Measurements from ENCODE around the gene RPL36.
"Not testable (repeated sequence)": the region's sequence is repeated elsewhere in the genome, so short reads cannot be mapped to it uniquely, and the experiment has no call there.

RPL36 gene

DNA sequence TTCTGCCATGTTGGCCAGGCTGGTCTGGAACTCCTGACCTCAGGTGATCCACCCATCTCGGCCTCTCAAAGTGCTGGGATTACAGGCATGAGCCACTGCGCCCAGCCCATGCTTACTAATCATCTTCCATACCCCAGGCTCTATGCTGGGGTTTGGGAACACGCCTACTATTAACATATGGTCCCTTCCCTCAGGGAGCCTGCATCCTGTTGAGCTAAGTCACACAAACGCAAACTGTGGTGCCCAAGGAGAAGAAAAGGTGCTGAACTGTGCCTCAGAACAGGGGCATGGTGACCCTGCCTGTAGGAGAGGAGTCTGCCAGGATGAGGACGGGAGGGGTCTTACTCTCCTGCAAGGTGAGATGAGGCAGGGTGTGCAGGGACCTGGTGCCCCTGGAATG lies 15.4 kb upstream of the RPL36 start:
- DNase-seq (ENCODE audit: low spot score): no peak

DNA sequence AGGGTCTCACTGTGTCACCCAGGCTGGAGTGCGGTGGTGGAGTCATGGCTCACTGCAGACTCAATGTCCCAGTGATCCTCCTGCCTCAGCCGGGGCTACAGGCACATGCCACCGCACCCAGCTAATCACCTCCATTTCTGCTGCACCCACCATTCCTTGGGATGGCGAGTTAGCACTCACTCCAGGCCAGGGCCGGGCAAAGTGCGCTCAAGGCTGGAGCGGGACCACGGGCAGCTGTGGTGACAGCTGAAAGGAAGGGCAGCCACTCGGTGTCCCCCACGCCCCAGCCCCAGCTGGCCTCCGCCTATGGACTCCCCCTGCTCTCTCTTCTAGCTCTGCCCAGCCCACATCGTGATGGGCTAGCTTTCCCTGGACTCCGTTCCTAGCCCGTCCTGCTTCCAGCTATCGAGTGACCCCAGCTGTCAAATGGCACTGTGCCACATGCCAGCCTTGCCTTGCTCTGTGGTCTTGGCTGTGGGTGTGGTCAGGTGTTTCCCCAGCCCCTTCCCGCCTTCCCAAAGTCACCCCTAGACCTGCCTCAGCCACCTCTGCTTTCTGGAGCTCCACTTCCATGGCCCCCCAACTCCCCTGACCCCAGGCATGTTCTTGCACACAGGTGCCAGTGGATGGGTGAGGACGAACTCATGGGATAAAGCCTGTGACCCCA lies 13.9 kb upstream of the RPL36 start:
- no peak for DNase-seq (ENCODE audit: low spot score)

DNA sequence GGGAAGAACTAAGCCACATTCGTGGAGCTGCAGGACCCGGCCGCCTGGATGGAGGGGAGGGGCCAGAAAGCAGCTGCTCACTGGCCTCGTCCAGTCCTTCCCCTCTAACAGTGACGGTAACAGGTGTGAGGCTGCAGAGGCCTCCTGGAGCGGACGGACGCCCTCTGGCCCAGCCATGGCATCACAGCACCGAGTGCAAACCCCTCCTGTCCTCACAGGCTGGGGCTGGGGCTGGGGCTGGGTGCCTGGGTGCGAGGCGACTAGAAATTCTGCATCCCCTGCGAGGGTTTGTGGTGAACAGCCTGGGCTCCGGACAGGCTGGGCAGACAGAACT lies 13.4 kb upstream of the RPL36 start:
- no peak for DNase-seq (ENCODE audit: low spot score)

DNA sequence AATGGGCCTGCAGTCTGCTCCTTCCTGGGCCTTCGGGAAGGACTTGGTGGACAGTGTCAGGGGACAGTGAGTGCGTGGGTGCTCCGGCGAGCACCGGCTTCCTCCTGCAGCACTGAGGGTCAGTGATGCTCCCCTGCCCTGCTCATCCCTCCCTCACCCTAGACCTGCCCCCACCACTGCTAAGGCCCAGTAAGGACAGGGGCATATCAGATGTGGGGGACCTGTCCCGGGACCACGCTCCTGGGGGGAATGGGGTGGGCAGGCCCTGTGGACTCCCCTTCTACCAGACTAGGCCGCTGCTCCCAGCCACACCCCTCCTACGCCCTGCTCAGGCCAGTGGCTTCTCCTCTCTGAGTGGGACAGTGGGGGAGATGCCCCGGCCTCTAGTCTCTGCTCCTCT lies 13.0 kb upstream of the RPL36 start:
- no peak for DNase-seq (ENCODE audit: low spot score)

DNA sequence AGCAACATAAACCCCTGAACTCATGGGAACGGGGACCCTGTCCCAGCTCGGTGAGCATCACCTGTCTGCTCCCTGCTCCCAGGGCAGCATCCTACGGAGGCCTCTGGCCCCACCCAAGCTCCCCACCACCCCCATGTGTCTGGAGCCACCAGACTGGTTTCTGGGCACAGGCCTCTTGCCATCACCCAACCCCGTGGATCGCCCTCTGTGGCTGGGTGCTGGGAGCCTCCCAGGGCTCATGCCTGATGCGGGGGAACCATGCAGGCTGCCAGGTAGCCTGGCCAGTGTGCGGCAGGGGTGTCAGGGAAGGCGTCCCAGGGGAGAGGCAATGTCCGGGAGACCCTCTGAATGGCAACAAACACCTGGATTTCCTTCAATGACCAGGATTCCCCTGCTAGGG lies 12.5 kb upstream of the RPL36 start:
- DNase-seq (ENCODE audit: low spot score): no peak

DNA sequence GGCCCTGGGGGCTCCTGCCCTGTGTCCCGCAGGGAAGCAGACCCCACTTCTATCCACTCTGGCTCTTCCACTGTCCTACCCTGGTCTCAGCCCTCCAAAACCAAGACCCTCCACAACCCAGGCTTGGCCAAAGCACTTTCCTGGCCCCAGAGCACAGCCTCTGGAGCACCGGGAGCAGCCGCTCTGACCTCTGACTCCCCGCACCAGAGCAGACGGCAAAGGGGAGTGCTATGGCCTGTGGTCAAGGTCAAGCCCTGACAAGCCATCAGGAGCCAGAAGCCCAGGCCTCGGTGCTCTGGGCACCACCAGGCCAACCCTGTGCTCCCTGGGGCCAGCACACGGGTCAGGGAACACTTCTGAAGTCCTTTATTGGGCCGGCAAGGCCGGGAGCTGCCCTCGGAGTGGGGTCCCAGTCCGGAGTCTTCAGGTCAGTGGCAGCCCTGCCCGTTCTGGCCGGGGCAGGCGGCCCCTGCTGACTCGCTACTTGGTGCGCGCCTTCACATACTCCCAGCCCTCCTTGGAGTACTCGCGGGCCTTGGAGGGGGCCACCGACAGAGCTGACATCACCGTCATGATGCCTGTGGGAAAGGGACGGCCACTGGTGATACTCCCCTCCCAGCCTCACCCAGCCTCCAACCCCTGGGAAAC lies 11.9 kb upstream of the RPL36 start:
- DNase-seq (ENCODE audit: low spot score): no peak

DNA sequence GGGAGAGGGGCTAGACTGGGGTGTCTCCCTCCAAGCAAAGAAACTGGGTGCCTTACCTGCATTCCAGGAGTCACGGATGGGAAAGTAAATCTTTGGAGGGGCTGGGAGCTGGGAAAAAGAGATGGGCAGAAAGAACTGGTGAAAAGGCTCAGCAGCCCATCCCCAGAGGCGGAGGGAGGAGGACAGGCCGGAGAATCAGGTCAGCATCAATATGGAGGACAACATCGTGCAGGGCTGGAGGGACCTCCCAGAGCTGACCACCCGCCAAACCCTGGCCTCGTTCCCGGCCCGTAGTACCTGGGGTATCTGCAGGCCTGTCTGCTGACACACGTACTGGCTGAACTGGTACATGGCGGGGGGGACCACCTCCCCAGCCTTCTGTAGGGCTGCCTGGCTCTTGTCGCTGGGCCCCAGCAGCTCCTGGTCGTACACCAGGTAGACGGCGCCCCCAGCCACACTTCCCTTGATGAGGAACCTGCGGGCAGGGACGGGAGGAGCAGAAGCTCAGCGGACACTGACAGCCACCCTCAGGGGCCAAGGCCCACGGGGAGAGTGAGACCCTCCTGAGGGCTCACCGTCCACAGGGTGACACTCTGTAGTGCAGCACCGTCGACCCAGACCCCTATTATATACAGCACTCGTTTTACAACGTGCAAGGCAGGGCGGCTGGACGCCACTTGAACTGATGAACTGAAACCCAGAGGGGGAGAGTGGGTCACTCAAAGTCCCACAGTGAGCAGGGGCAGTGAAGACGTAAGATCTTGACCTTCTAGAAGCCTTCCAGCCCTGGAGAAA lies 10.6 kb upstream of the RPL36 start:
- no peak for DNase-seq (ENCODE audit: low spot score)

DNA sequence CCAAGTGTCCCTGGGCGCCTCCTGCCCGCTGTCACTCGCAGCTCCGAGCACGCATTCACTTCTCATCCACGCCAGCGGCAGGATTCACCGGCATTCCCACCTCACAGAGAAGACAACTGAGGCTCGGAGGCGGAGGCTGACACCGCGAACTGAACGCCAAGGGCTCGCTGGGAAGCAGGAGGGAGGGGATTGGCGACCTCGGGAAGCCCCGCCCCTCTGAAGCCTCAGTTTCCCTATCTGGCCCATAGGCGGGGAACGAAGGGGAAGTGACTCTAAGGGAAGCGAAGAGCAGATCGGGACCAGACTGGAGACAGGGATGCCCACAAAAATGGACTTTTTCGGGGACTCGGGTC lies 10.0 kb upstream of the RPL36 start:
- DNase-seq (ENCODE audit: low spot score): no peak

DNA sequence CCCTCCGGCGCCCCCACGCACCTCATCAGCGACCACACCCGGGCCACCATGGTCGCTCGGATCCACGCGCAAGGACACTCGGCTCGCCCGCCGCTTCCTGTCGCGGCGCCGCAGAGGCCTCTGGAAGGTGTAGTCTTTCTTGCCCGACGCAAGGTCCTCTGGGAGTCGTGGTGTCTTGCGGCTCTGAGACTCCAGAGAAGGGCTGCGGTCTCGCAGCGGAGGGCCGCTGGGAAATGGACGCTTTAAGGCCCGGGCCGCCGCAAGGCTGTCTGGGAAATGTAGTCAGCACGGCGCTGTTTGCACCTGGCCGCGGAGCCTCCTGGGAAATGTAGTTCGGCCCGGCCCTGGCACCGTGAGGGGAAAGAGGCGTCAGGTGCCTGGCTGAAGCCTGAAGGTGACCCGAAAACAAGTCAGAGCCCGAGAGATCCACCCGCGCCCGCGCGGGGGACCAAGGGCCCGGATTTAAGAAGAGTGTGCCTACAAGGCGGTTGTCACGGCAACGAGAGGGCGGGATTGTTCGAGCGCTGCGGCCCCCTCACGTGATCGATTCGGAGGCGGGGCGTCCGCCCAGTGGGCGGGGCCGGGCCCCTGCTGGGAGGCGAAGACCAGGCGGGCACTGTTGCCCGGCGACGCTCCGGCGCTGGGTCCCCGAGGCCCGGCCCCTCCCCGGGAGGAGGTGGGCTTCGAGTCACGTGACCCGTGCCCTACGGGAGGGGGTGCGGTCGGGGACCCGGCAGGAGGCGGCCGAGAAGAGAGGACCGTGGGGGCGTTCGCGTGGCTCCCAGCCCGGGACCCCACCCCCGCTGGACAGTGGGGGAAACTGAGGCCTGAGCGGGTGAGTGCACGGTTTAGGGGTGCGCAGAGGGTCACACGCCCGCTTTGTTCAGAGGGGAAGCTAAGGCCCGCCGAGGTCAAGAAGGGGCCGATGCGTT lies 9.4 kb upstream of the RPL36 start, which contains the start of the genes HSD11B1L and MICOS13:
TSS of gene HSD11B1L (plus strand) at position 591 of the 932 bp plus-strand sequence. CDS start 3,806 bp downstream, outside the sequence.
TSS of gene MICOS13 (minus strand) at position 80 of the 932 bp plus-strand sequence. CDS start at position 50, 30 bp downstream.
- peak; percentile 99 for DNase-seq (ENCODE audit: low spot score)

DNA sequence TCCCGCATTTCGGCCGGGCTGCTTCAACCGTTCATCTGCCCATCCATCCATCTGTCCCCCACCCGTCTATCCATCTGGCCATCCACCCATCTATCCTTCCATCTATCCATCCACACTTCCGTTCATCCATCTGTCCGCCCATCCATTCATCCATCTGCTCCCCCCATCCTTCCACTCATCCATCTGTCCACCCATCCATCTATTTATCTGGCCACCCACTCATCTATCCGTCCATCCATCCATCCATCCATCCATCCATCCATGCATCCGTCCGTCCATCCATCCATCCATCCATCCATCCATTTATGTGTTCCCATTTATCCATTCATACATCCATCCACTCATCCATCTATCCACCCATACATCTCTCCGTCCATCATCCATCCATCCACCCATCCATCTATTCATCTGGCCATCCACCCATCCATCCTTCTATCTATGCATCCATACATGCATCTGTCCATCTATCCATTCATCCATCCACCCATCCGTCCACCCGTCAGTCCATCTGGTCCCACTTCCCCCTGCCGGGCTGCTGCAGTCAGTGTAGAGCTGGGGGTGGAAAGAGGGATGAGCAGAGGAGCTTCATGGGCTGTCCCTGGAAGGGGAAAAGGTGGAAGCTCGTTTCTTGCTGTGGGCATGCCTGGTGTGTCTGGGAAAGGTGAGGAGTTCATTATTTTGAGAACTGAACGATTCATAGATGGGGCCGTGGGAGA lies 8.5 kb upstream of the RPL36 start:
- DNase-seq (ENCODE audit: low spot score): no peak

DNA sequence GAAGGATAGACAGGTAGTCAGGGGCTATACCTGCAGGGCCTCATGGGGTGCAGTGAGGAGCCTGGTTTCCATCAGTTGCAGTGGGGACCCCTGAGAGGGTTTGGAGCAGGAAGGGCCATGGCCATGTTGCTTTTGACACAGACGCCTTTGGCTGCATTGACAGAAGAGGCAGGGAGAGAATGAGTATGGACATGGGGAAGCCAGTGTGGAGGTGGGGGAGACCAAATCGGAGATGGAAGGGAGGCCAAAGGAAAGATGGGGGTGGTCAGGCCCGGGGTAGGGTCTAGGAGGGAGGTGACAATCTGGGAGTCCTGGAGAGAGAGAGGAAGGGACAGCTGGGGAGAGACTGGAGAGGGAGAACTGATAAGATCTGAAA lies 8.0 kb upstream of the RPL36 start:
- no peak for DNase-seq (ENCODE audit: low spot score)

DNA sequence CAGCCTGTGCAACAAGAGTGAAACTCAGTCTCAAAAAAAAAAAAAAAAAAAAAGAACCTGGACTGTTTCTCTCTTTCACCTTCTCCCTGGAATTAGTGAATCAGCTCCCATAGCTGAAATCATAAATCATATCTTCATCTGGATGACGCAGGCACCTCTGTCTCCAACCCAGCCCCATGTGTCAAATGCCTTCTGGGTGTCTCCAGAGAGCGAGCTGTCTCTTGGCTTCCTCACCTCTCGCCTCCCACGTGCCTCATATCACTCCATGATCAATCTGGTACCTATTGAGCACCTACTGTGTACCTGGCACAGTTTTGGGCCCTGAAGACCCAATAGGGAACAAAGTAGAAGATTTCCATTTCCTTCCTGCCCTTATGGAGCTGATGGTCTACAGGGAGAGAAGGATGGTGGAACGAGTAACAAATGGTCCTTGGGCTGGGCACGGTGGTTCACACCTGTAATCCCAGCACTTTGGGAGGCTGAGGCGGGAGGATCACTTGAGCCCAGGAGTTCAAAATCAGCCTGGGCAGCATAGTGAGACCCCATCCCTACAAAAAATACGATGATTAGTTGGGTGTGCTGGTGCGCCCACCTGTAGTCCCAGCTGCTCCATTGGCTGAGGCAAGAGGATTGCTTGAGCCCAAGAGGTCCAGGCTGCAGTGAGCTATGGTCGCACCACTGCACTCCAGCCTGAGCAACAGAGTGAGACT lies 6.8 kb upstream of the RPL36 start:
- no peak for DNase-seq (ENCODE audit: low spot score)

DNA sequence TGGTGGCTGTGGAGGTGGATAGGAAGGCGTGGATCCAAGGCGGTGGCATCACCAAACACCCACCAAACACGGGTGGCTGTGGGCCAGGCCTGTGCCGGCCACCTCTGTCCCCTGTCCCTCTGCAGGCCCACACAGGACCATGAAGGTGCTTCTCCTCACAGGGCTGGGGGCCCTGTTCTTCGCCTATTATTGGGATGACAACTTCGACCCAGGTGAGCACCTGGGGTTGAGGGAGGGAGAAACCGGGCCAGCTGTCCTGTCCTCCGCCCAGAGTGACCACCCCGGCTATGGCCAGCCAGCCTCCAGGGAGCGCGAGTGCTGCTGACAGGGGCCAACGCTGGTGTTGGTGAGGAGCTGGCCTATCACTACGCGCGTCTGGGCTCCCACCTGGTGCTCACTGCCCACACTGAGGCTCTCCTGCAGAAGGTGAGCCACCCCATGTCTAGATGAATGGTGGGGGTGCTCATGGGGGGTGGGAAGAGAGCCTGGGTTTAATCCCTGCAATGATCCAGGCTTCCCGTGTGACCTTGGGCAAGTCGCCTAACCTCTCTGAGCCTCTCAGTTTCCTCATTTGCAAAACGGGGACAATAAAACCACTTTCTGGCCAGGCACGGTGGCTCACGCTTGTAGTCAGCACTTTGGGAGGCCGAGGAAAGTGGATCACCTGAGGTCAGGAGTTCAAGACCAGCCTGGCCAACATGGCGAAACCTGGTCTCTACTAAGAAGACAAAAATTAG lies 5.2 kb upstream of the RPL36 start:
- no peak for DNase-seq (ENCODE audit: low spot score)

DNA sequence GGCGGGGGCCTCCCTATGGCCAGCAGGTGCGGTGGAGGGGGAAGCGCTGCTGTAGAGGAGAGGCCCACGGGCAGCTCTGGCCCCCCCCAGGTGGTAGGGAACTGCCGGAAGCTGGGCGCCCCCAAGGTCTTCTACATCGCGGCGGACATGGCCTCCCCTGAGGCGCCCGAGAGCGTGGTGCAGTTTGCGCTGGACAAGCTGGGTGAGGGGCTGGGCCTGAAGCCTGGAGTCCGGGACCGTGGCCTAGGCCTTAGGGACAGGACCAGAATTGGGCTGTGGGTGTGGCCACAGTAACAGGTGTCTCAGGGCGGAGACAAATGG lies 3.8 kb upstream of the RPL36 start:
- no peak for DNase-seq (ENCODE audit: low spot score)

DNA sequence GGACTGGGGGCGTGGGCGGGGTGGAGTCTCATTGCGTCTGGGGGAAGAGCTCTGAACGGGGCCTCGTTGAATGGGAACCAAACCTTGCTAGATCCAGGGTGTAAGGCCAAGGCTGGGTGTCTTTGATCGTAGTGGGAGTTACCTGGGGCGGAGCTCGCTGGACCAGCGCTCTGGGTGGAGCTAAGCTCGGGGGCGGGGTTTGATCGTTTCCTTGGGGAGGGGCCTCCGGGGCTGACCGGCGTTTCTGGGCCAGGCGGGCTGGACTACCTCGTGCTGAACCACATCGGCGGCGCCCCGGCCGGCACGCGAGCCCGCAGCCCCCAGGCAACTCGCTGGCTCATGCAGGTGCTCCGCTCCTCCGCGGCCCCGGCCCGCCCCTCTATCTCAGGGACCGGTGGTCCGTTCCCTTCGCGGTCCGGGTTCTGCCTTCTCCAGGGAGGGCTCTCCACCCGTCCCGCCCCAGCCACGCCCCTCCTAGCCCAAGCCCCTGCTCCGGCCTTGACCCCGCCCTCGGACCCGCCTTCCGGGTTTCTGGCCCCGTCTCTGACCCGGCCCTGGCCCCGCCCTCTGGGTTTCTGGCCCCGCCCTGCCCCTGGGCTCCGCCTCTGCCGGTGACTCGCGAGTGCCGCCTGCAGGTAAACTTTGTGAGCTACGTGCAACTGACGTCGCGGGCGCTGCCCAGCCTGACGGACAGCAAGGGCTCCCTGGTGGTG lies 3.3 kb upstream of the RPL36 start:
- DNase-seq (ENCODE audit: low spot score): peak; percentile 100

DNA sequence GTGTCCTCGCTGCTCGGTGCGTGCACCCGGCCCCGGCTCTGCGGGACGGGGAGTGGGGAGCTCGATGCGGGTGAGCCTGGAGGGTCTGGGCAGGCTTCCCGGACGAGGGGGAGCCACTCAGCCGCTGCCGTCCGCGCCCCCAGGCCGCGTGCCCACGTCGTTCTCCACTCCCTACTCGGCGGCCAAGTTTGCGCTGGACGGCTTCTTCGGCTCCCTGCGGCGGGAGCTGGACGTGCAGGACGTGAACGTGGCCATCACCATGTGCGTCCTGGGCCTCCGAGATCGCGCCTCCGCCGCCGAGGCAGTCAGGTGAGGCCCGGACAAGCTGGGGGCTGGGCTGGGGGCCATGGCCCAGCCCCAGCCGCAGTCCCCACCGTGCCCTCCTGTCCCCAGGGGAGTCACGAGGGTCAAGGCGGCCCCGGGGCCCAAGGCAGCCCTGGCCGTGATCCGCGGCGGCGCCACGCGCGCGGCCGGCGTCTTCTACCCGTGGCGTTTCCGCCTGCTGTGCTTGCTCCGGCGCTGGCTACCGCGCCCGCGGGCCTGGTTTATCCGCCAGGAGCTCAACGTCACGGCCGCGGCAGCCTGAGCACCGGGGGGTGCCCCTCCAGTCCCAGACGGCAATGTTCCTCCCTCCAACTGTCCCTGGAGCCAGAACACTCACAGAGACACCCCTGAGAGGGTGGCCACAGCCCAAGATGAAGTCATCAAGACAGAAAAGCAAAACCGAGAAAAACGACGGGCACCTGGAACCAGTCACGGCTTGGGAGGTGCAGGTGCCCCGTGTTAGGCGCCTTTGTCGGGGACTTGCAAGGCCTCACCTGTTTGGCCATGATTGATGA lies 2.5 kb upstream of the RPL36 start:
- no peak for DNase-seq (ENCODE audit: low spot score)

DNA sequence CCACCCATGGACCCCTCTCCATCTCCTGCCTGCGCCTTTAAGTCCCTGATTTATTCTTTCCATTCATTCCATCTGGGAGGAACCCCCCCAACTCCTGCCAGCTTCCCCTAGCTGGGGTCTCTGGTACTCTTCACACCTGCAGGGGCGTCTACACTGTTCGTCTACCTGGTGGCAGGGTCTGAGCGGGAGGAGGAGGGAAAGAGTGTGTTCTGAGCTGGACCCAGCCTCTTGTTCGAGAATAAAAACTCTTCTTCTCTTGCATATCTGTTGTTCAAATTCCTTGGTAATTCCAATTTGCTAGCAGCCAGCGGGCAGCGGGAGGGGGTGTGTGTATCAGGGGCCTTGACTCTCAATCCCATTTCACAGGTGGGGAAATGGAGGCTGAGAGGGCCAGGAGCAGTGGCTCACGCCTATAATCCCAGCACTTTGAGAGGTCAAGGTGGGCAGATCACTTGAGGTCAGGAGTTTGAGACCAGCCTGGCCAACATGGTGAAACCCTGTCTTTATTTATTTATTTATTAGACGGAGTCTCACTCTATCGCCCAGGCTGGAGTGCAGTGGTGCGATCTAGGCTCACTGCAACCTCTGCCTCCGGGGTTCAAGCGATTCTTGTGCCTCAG lies 1.7 kb upstream of the RPL36 start:
- not testable (repeated sequence) for DNase-seq (ENCODE audit: low spot score)

All from activated CD4-positive, alpha-beta T cell treated with anti-CD3 and anti-CD28 coated beads, Interleukin-2, Interleukin-4, amounts not matched to agents 100 ng/mL and 50 ng/mL, durations not matched to agents 16 hours and 8 hours (primary cell).